Measurements from ENCODE around the gene TAPBP. TPM values are rescaled to one million over a fixed set of nuclear protein-coding genes. Genes with fewer than 3 reads are reported as not detected.

TAPBP gene
- total and polyA plus RNA-seq, 7 donors: 7.8 to 114 (median 45.7) TPM

- DNase-seq: peak; percentile 89
- Histone ChIP-seq H3K4me3 (peak overlapping the region; percentile 65 to 89 (median 78)), H3K27ac (peak overlapping the region; percentile 90 to 97 (median 95)), H3K4me1 (peaks cover 0 to 69% (median 54%) of the 10 kb centered on the region in 4 donors), H3K9me3 (no peaks in the 10 kb centered on the region), H3K27me3 (no peaks in the 10 kb centered on the region), H3K36me3 (peaks cover 4 to 29% (median 8%) of the 10 kb centered on the region in 4 donors)
- 0 to 3% methylated on average over 10 of the region's 10 CpGs for WGBS, 2 donors
- TF ChIP-seq POLR2AphosphoS5 (IDR thresholded peaks at IDR 0.05) (peak in 1 of 4 donors; percentile 27), EP300 (IDR thresholded peaks at IDR 0.05) (no peak), CTCF (IDR thresholded peaks at IDR 0.05) (no peak)
- intact Hi-C loops (cut with DNase I): loop anchor here (1.0 kb wide), 1 partner anchor 15 kb away; no protein-coding TSS in a partner anchor
Observed at GRCh38 chr6:33314515-33314942, 651 bp upstream of the TAPBP start.

- peak; percentile 81 for DNase-seq
- Histone ChIP-seq H3K27me3 (no peaks in the 10 kb centered on the region), H3K4me3 (peak overlapping the region; percentile 65 to 89 (median 78)), H3K36me3 (peaks cover 0 to 23% (median 2%) of the 10 kb centered on the region in 4 donors), H3K4me1 (peaks cover 0 to 58% (median 43%) of the 10 kb centered on the region in 4 donors), H3K9me3 (no peaks in the 10 kb centered on the region), H3K27ac (peak overlapping the region; percentile 90 to 97 (median 95))
- TF ChIP-seq POLR2AphosphoS5 (IDR thresholded peaks at IDR 0.05): no peak
- TF ChIP-seq POLR2A (IDR thresholded peaks at IDR 0.05): no peak
- no peak for TF ChIP-seq CTCF (IDR thresholded peaks at IDR 0.05)
- TF ChIP-seq EP300 (IDR thresholded peaks at IDR 0.05): no peak
- WGBS, 2 donors: 0 to 1% methylated on average over 33 of the region's 33 CpGs
- intact Hi-C loops (cut with DNase I): no loop called here
Observed at GRCh38 chr6:33313105-33313708, 671 bp downstream of the TAPBP start.

- H3K36me3 ChIP-seq: peaks cover 0 to 23% (median 2%) of the 10 kb centered on the region in 4 donors
- H3K4me1 ChIP-seq: peaks cover 0 to 55% (median 42%) of the 10 kb centered on the region in 4 donors
- peak; percentile 84 for DNase-seq
- peak overlapping the region; percentile 65 to 89 (median 78) for H3K4me3 ChIP-seq
- whole genome bisulfite sequencing, 2 donors: 6 to 12% methylated on average over 29 of the region's 29 CpGs
- H3K27me3 ChIP-seq: no peaks in the 10 kb centered on the region
- H3K9me3 ChIP-seq: no peaks in the 10 kb centered on the region
- intact Hi-C loops (cut with DNase I): no loop called here
- TF ChIP-seq CTCF (IDR thresholded peaks at IDR 0.05) (no peak), POLR2AphosphoS5 (IDR thresholded peaks at IDR 0.05) (peak in 2 of 4 donors; percentile 12 to 30), EP300 (IDR thresholded peaks at IDR 0.05) (no peak), POLR2A (IDR thresholded peaks at IDR 0.05) (no peak)
- H3K27ac ChIP-seq: peak overlapping the region; percentile 90 to 97 (median 95)
Observed at GRCh38 chr6:33312361-33313104, 1.3 kb downstream of the TAPBP start.

- WGBS, 2 donors: 89 to 91% methylated on average over 4 of the region's 4 CpGs
- Histone ChIP-seq H3K4me3 (no peak overlapping the region), H3K27ac (no peak overlapping the region), H3K9me3 (no peaks in the 10 kb centered on the region), H3K27me3 (no peaks in the 10 kb centered on the region), H3K4me1 (peaks cover 0 to 9% (median 4%) of the 10 kb centered on the region in 4 donors), H3K36me3 (peaks cover 0 to 64% (median 25%) of the 10 kb centered on the region in 4 donors)
- intact Hi-C loops (cut with DNase I): no loop called here
- TF ChIP-seq CTCF (IDR thresholded peaks at IDR 0.05) (no peak), POLR2AphosphoS5 (IDR thresholded peaks at IDR 0.05) (no peak), POLR2A (IDR thresholded peaks at IDR 0.05) (no peak), EP300 (IDR thresholded peaks at IDR 0.05) (no peak)
- DNase-seq: no peak
Observed at GRCh38 chr6:33306356-33306755, 7.5 kb downstream of the TAPBP start.

Measured in sigmoid colon (tissue), 7 donors.